HepG2 (cell line): Measurements from ENCODE around the gene NCKAP1.

Experiments used
- CTCF ChIP-seq: sonication (generic); formaldehyde crosslinking; IDR thresholded peaks from 2 replicates; pipeline ENCODE4 v1.5.0; 2020; ENCODE audit warnings: mild to moderate bottlenecking, missing genetic modification reagents, moderate library complexity
- SYNCRIP ChIP-seq: fragments of 200-400 bp; formaldehyde crosslinking; IDR thresholded peaks from 2 replicates; pipeline ENCODE4 v1.6.1; 2018; ENCODE audit warnings: mild to moderate bottlenecking, low read depth, low read length; ENCODE audit not compliant: insufficient read depth
- YY1 ChIP-seq: IDR thresholded peaks from 2 replicates; pipeline ENCODE4 v1.6.1; 2011; ENCODE audit warnings: low read length, low read depth, moderate library complexity, mild to moderate bottlenecking; ENCODE audit not compliant: insufficient read depth, insufficient replicate concordance
- ZNF569 ChIP-seq: sonication (generic); formaldehyde crosslinking; IDR thresholded peaks from 2 replicates; pipeline ENCODE4 v1.5.0; 2020; ENCODE audit warnings: mild to moderate bottlenecking, missing genetic modification reagents, moderate library complexity, borderline replicate concordance

DNA sequence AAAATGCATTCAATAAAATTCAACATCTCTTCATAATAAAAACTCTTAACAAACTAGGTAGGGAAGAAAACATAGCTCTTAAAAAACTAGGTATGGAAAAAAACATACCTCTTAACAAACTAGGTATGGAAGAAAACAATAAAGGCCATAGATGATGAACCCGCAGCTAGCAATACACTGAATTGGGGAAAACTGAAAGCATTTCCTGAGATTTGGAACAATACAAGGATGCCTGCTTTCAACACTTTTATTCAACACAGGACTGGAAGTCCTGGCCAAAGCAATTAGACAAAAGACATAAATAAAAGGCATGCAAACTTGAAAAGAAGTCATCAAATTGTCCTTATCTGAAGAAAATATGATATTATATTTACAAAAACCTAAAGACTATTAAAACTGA lies 67.8 kb downstream of the NCKAP1 start:
- TF ChIP-seq SYNCRIP (no peak), YY1 (no peak), ZNF569 (CRISPR knock-in tag) (no peak), CTCF (CRISPR knock-in tag) (no peak)
